ENCODE results near the gene MTPN.

DNA sequence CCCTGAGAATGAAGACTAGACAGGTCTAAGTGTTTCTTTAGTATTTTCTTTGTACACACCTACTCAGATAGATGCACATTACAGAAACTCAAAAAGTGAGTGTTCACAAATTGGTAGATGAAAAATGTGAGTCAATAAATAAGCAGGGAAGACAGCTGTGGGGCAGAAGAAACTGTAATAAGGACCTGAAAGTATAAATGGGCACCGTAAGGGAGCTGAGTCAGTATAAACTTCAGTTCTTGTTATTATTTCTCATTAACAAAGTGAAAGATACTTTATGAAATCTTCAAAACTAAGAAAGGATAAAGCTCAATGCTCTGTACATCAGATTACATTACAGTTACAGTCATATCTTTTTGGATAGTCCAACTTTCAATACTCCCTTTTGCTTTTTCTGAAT lies 2.5 kb downstream of the MTPN start:
- TF ChIP-seq, protein P1, sequence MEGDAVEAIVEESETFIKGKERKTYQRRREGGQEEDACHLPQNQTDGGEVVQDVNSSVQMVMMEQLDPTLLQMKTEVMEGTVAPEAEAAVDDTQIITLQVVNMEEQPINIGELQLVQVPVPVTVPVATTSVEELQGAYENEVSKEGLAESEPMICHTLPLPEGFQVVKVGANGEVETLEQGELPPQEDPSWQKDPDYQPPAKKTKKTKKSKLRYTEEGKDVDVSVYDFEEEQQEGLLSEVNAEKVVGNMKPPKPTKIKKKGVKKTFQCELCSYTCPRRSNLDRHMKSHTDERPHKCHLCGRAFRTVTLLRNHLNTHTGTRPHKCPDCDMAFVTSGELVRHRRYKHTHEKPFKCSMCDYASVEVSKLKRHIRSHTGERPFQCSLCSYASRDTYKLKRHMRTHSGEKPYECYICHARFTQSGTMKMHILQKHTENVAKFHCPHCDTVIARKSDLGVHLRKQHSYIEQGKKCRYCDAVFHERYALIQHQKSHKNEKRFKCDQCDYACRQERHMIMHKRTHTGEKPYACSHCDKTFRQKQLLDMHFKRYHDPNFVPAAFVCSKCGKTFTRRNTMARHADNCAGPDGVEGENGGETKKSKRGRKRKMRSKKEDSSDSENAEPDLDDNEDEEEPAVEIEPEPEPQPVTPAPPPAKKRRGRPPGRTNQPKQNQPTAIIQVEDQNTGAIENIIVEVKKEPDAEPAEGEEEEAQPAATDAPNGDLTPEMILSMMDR (IDR thresholded peaks at IDR 0.05) = no peak
- no peak for TF ChIP-seq EZH2 (IDR thresholded peaks at IDR 0.05)

Data from neural progenitor cell (in vitro differentiated cells).